GM12878 (cell line): ENCODE data around the gene OPN1LW. TPM values are rescaled to one million over a fixed set of nuclear protein-coding genes. Genes with fewer than 3 reads are reported as not detected.

Experiments
- ATAC-seq: fragments of 200-7000 bp; cut with Tn5 transposase; 3 replicates; pipeline ENCODE4 v1.9.1; 2020; ENCODE audit warnings: mild to moderate bottlenecking, moderate library complexity
- BruUV-seq: library from RNA; stranded (reverse); fragments of 400-500 nt; replicated peaks from 2 replicates; lab custom pipeline; 2021; lab: Mats Ljungman, UMichigan
- CTCF ChIA-PET: fragments of 300-600 bp; sonication (Branson Sonifier 250); formaldehyde crosslinking; extraction: SDS; loops from one replicate; lab custom pipeline; 2021; ENCODE audit warnings: inconsistent platforms; lab: Yijun Ruan, JAX
- POLR2A ChIA-PET: fragments of 350-600 bp; formaldehyde crosslinking; extraction: SDS; loops from one replicate; lab custom pipeline; 2021; ENCODE audit warnings: inconsistent platforms; lab: Charles Lee
- RAD21 ChIA-PET: fragments of 300-600 bp; sonication (Branson Sonifier 250); formaldehyde crosslinking; loops from one replicate; lab custom pipeline; 2023; ENCODE audit warnings: antibody characterized with exemption; ENCODE audit not compliant: unreplicated experiment; lab: Charles Lee
- SMC1A ChIA-PET: fragments of 300-600 bp; sonication (Branson Sonifier 250); formaldehyde crosslinking; loops from one replicate; lab custom pipeline; 2023; ENCODE audit not compliant: unreplicated experiment, uncharacterized antibody; lab: Charles Lee
- DNase-seq: peaks from one replicate; pipeline ENCODE4 v3.0.0-alpha.2; 2011; ENCODE audit warnings: low read depth, low spot score
- FAIRE-seq: peaks from 3 replicates; lab custom pipeline; 2011; peaks lifted over from hg19 to GRCh38; lab: Jason Lieb, UNC
- H2AFZ ChIP-seq: 2 replicates; pipeline ENCODE4 v1.6.0; 2011; ENCODE audit warnings: low read depth, low read length, control low read depth; ENCODE audit not compliant: control insufficient read depth
- H3K27ac ChIP-seq: 2 replicates; pipeline ENCODE4 v1.5.1; 2011; ENCODE audit warnings: control low read depth; ENCODE audit not compliant: control insufficient read depth, insufficient read depth
- H3K27me3 ChIP-seq, 2 experiments: replicated peaks in 1 of 2; 2 replicates each; pipeline versions ENCODE4 v1.6.0 to v1.6.1; 2011; ENCODE audit warnings: low read length in 1 of 2; ENCODE audit not compliant: control insufficient read depth in 2 of 2, insufficient read depth in 2 of 2
- H3K36me3 ChIP-seq, 2 experiments: 2 replicates each; pipeline ENCODE4 v1.5.1; 2011; ENCODE audit warnings: low read length in 1 of 2; ENCODE audit not compliant: control insufficient read depth in 2 of 2, insufficient read depth in 2 of 2
- H3K4me1 ChIP-seq: 2 replicates; pipeline ENCODE4 v1.6.1; 2011; ENCODE audit warnings: mild to moderate bottlenecking, low read length, moderate library complexity, mixed read lengths; ENCODE audit not compliant: control insufficient read depth, insufficient read depth
- H3K4me2 ChIP-seq: 2 replicates; pipeline ENCODE4 v1.6.0; 2011; ENCODE audit warnings: control low read depth; ENCODE audit not compliant: control insufficient read depth, insufficient read depth
- H3K4me3 ChIP-seq: fragments of 200-600 bp; sonication (generic); 2 replicates; pipeline ENCODE4 v1.5.1; 2016
- H3K79me2 ChIP-seq: 2 replicates; pipeline ENCODE4 v1.6.0; 2011; ENCODE audit warnings: low read length; ENCODE audit not compliant: control insufficient read depth, insufficient read depth
- H3K9ac ChIP-seq: 2 replicates; pipeline ENCODE4 v1.8.0; 2011; ENCODE audit warnings: low read length, control low read depth, mixed read lengths; ENCODE audit not compliant: control insufficient read depth, insufficient read depth
- H3K9me3 ChIP-seq: replicated peaks from 3 replicates; pipeline ENCODE4 v1.5.1; 2011; ENCODE audit warnings: mild to moderate bottlenecking, low read length; ENCODE audit not compliant: control insufficient read depth, insufficient read depth
- H4K20me1 ChIP-seq: 2 replicates; pipeline ENCODE4 v1.6.0; 2011; ENCODE audit not compliant: control insufficient read depth, insufficient read depth
- CHD1 ChIP-seq: IDR thresholded peaks from 2 replicates; pipeline ENCODE4 v1.6.1; 2012; ENCODE audit warnings: low read depth, low read length, improper control_type of control experiment
- HDAC6 ChIP-seq: fragments of 200-600 bp; sonication (generic); IDR thresholded peaks from one replicate; pipeline ENCODE4 v1.8.0; 2017; ENCODE audit warnings: antibody characterized with exemption; ENCODE audit not compliant: unreplicated experiment
- HSF1 ChIP-seq: fragments of 150-350 bp; IDR thresholded peaks from 2 replicates; pipeline ENCODE4 v1.6.1; 2014; ENCODE audit warnings: mild to moderate bottlenecking, low read depth, low read length
- NBN ChIP-seq: fragments of 450-650 bp; IDR thresholded peaks from 2 replicates; pipeline ENCODE4 v1.6.1; 2016
- NFXL1 ChIP-seq: fragments of 450-650 bp; IDR thresholded peaks from 2 replicates; pipeline ENCODE4 v1.6.1; 2017; ENCODE audit warnings: antibody characterized with exemption, mild to moderate bottlenecking, borderline replicate concordance
- POLR2A ChIP-seq: IDR thresholded peaks from 2 replicates; pipeline ENCODE4 v1.6.1; 2011; ENCODE audit warnings: low read depth, mild to moderate bottlenecking, low read length
- RCOR1 ChIP-seq: conservative IDR thresholded peaks from 2 replicates; pipeline ENCODE4 v1.6.1; 2012; ENCODE audit warnings: low read depth, low read length, improper control_type of control experiment
- SREBF2 ChIP-seq: IDR thresholded peaks from 2 replicates; pipeline ENCODE4 v1.6.1; 2012; ENCODE audit warnings: mild to moderate bottlenecking, low read length
- TCF12 ChIP-seq: IDR thresholded peaks from 2 replicates; pipeline ENCODE4 v1.6.1; 2011; ENCODE audit warnings: low read depth, mild to moderate bottlenecking, low read length
- TCF3 ChIP-seq: IDR thresholded peaks from 2 replicates; pipeline ENCODE4 v1.6.1; 2012; ENCODE audit warnings: low read depth, mild to moderate bottlenecking, low read length, borderline replicate concordance; ENCODE audit not compliant: insufficient read depth
- YBX1 ChIP-seq: fragments of 450-650 bp; IDR thresholded peaks from 2 replicates; pipeline ENCODE4 v1.6.1; 2016; ENCODE audit warnings: antibody characterized with exemption
- ZNF24 ChIP-seq: fragments of 450-650 bp; IDR thresholded peaks from 2 replicates; pipeline ENCODE4 v1.6.1; 2017; ENCODE audit warnings: antibody characterized with exemption, mild to moderate bottlenecking
- ZNF622 ChIP-seq: fragments of 450-650 bp; IDR thresholded peaks from 2 replicates; pipeline ENCODE4 v1.6.1; 2017; ENCODE audit warnings: mild to moderate bottlenecking, inconsistent platforms
- WGBS: methylation state at CpG from one replicate; pipeline ENCODE4 v1.1.6; 2016; ENCODE audit warnings: low lambda C conversion rate; ENCODE audit not compliant: insufficient replicate concordance, insufficient coverage; ENCODE audit errors: missing lambda C conversion rate; 5-methylcytosine and 5-hydroxymethylcytosine counted together
- in situ Hi-C: fragments of 300-500 bp; cut with MboI; formaldehyde crosslinking; loops from 9 replicates; pipeline ENCODE4 v1.14.3; 2018; ENCODE audit warnings: mixed read lengths
- intact Hi-C: fragments of 100-400 bp; cut with micrococcal nuclease; formaldehyde crosslinking; loops from one replicate; pipeline ENCODE4 v1.14.2; 2022; ENCODE audit not compliant: unreplicated experiment
- polyA plus RNA-seq, 11 experiments: library from polyadenylated mRNA; depleted of rRNA in 4 of 11; unstranded in 6 of 11; stranded (reverse) in 5 of 11; fragments of >200 nt; fragmentation: Nextera tagmentation in 4 of 11; fragmentation: Illumina TruSeq in 1 of 11; extraction: Ambion mirVana in 4 of 11; extraction: Trizol in 1 of 11; gene quantifications; 1 replicate in 1 of 11; 2 replicates in 10 of 11; pipeline versions ENCODE4 v1.2.1 to v1.2.3, GENCODE V29; 2011 to 2016; ENCODE audit warnings: inconsistent platforms in 2 of 11, missing spikeins in 2 of 11, low read depth in 1 of 11
- total RNA-seq, 4 experiments: library from RNA; depleted of rRNA in 3 of 4; stranded (reverse); fragments of >200 nt in 3 of 4; fragmentation: Illumina TruSeq in 1 of 4; extraction: Trizol in 1 of 4; gene quantifications; 2 replicates each; pipeline versions ENCODE4 v1.2.1 to v1.2.3, GENCODE V29; 2013 to 2021

Gene OPN1LW
- total and polyA plus RNA-seq, 10 of the 15 experiments (the other 5 are each of a cell fraction or from before 2014, with no cell fraction given): not detected

- no peaks in the 10 kb centered on the region for H4K20me1 ChIP-seq
These were observed 22.1 kb upstream of the OPN1LW start for GRCh38 chrX:154121961-154122360.

GRCh38 chrX:154123241-154124219 lies 20.5 kb upstream of the OPN1LW start:
- H2AFZ ChIP-seq: no peak overlapping the region
- H3K27ac ChIP-seq: no peak overlapping the region
- H4K20me1 ChIP-seq: no peaks in the 10 kb centered on the region
- CTCF ChIA-PET: interaction anchor here (0.6 kb wide), 1 partner anchor 8 kb away, joined by 3 read pairs; no protein-coding TSS in a partner anchor
- WGBS: 50% methylated on average over 21 of the region's 22 CpGs
- FAIRE-seq (no peak), ATAC-seq (peak; percentile 87), DNase-seq (no peak)
- no peaks in the 10 kb centered on the region; the same call in 2 of the 3 replicates for H3K9me3 ChIP-seq
- in situ Hi-C loops (no loop called here), intact Hi-C loops (no loop called here)
- no peaks in the 10 kb centered on the region for H3K36me3 ChIP-seq
- TF ChIP-seq SREBF2 (no peak), HSF1 (no peak), TCF3 (no peak), ZNF622 (no peak), NBN (no peak), YBX1 (no peak), TCF12 (no peak), RCOR1 (no peak), HDAC6 (no peak)
- SMC1A ChIA-PET: no interaction called here
- POLR2A ChIA-PET: no interaction called here
- no peak overlapping the region for H3K4me2 ChIP-seq
- no peaks in the 10 kb centered on the region for H3K4me1 ChIP-seq
- H3K27me3 ChIP-seq: no peaks in the 10 kb centered on the region
- H3K4me3 ChIP-seq: no peak overlapping the region
- BruUV-seq: no TSS peak
- RAD21 ChIA-PET: no interaction called here
- H3K79me2 ChIP-seq: no peaks in the 10 kb centered on the region
- H3K9ac ChIP-seq: no peak overlapping the region

More at GRCh38 chrX:154121961-154122360, 22.1 kb upstream of the OPN1LW start:
- H3K79me2 ChIP-seq: no peaks in the 10 kb centered on the region
- ChIA-PET POLR2A (no interaction called here), RAD21 (no interaction called here), SMC1A (no interaction called here), CTCF (interaction anchor here (1.5 kb wide), 1 partner anchor 188 kb away, joined by 4 read pairs; no protein-coding TSS in a partner anchor)
- no peak overlapping the region for H2AFZ ChIP-seq
- no peaks in the 10 kb centered on the region for H3K27me3 ChIP-seq
- H3K4me1 ChIP-seq: no peaks in the 10 kb centered on the region
- H3K4me3 ChIP-seq: no peak overlapping the region
- H3K9ac ChIP-seq: no peak overlapping the region
- DNase-seq (no peak), FAIRE-seq (no peak), ATAC-seq (no peak)
- no peaks in the 10 kb centered on the region for H3K36me3 ChIP-seq
- no TSS peak for BruUV-seq
- H3K9me3 ChIP-seq: no peaks in the 10 kb centered on the region; the same call in 2 of the 3 replicates
- in situ Hi-C loops: no loop called here
- intact Hi-C loops: no loop called here
- no peak overlapping the region for H3K4me2 ChIP-seq
- no peak overlapping the region for H3K27ac ChIP-seq
- no peak for TF ChIP-seq NFXL1
- TF ChIP-seq CHD1: no peak
- TF ChIP-seq POLR2A: no peak
- TF ChIP-seq ZNF24: no peak
- 36% methylated on average over 11 of the region's 11 CpGs for WGBS
